K562 (cell line): ENCODE results near the gene TSPAN1. TPM values are rescaled to one million over a fixed set of nuclear protein-coding genes. Genes with fewer than 3 reads are reported as not detected.

Source experiments
- ATF7 ChIP-seq: fragments of 450-650 bp; IDR thresholded peaks from 2 replicates; pipeline ENCODE4 v1.7.1; 2014; ENCODE audit warnings: mild to moderate bottlenecking, moderate library complexity
- HDAC2 ChIP-seq: fragments of 450-650 bp; IDR thresholded peaks from 2 replicates; pipeline ENCODE4 v1.6.1; 2016; ENCODE audit warnings: mild to moderate bottlenecking
- REST ChIP-seq, 2 experiments: fragments of 450-650 bp; formaldehyde crosslinking in 1 of 2; IDR thresholded peaks; 2 replicates each; pipeline versions ENCODE4 v1.4.0 to v1.6.1; 2014 to 2020; ENCODE audit warnings: mild to moderate bottlenecking in 2 of 2, borderline replicate concordance in 1 of 2, low read depth in 1 of 2
- SMARCA5 ChIP-seq: fragments of 450-650 bp; IDR thresholded peaks from 2 replicates; pipeline ENCODE4 v1.6.1; 2016
- SMC3 ChIP-seq: conservative IDR thresholded peaks from 2 replicates; pipeline ENCODE4 v1.6.1; 2011; ENCODE audit warnings: low read depth, low read length, improper control_type of control experiment; ENCODE audit not compliant: insufficient read depth
- STAG1 ChIP-seq: sonication (generic); formaldehyde crosslinking; IDR thresholded peaks from 2 replicates; pipeline ENCODE4 v1.5.0; 2020; ENCODE audit warnings: missing genetic modification reagents, borderline replicate concordance
- YY1 ChIP-seq, 3 experiments: IDR thresholded peaks; 2 replicates each; pipeline ENCODE4 v1.6.1; 2011; ENCODE audit warnings: low read length in 2 of 3, mild to moderate bottlenecking in 2 of 3, moderate library complexity in 2 of 3, borderline replicate concordance in 1 of 3, control low read depth in 1 of 3, low read depth in 1 of 3; ENCODE audit not compliant: insufficient read depth in 3 of 3, insufficient replicate concordance in 2 of 3, control insufficient read depth in 1 of 3, insufficient read length in 1 of 3; ENCODE audit errors: extremely low read depth in 1 of 3
- ZNF121 ChIP-seq: sonication (generic); formaldehyde crosslinking; conservative IDR thresholded peaks from 2 replicates; pipeline ENCODE4 v1.8.0; 2022; ENCODE audit warnings: missing genetic modification reagents
- ZNF174 ChIP-seq: fragments of 250-450 bp; sonication (Bioruptor Pico); IDR thresholded peaks from 2 replicates; pipeline ENCODE4 v1.4.0; 2020; ENCODE audit warnings: mild to moderate bottlenecking
- ZNF224 ChIP-seq: sonication (generic); formaldehyde crosslinking; IDR thresholded peaks from 2 replicates; pipeline ENCODE4 v1.8.0; 2022; ENCODE audit warnings: mild to moderate bottlenecking, missing genetic modification reagents
- ZNF3 ChIP-seq: fragments of 250-450 bp; sonication (Bioruptor Pico); IDR thresholded peaks from 2 replicates; pipeline ENCODE4 v1.5.0; 2021; ENCODE audit warnings: mild to moderate bottlenecking, moderate library complexity
- polyA plus RNA-seq, 8 experiments: library from polyadenylated mRNA; depleted of rRNA in 4 of 8; stranded (reverse) in 5 of 8; unstranded in 3 of 8; fragments of >200 nt; fragmentation: Nextera tagmentation in 2 of 8; fragmentation: Illumina TruSeq in 1 of 8; extraction: Ambion mirVana in 2 of 8; extraction: Trizol in 1 of 8; gene quantifications; 2 replicates each; pipeline versions ENCODE4 v1.2.1 to v1.2.3, GENCODE V29; 2011 to 2014; ENCODE audit warnings: inconsistent platforms in 1 of 8, missing spikeins in 1 of 8
- total RNA-seq, 7 experiments: library from RNA; depleted of rRNA in 6 of 7; stranded (reverse); fragments of >200 nt in 6 of 7; fragmentation: Illumina TruSeq in 2 of 7; extraction: Trizol in 2 of 7; gene quantifications; 2 replicates each; pipeline versions ENCODE4 v1.2.1 to v1.2.3, GENCODE V29; 2011 to 2021; ENCODE audit warnings: low replicate concordance in 1 of 7
- TF ChIP-seq, protein P1 (sequence below), 2 experiments: fragments of 450-650 bp; IDR thresholded peaks; 2 replicates each; pipeline ENCODE4 v1.6.1; 2018; ENCODE audit warnings: mild to moderate bottlenecking in 2 of 2, low read depth in 1 of 2; ENCODE audit not compliant: partially characterized antibody in 2 of 2

The TSPAN1 gene
- total and polyA plus RNA-seq, 9 of the 15 experiments (the other 6 are each of a cell fraction or from before 2014, with no cell fraction given) = 0.58 TPM; not detected in 8

GRCh38 chr1:46223472-46223943 is 48.6 kb downstream of the TSPAN1 start (continued):
- TF ChIP-seq, protein P1, sequence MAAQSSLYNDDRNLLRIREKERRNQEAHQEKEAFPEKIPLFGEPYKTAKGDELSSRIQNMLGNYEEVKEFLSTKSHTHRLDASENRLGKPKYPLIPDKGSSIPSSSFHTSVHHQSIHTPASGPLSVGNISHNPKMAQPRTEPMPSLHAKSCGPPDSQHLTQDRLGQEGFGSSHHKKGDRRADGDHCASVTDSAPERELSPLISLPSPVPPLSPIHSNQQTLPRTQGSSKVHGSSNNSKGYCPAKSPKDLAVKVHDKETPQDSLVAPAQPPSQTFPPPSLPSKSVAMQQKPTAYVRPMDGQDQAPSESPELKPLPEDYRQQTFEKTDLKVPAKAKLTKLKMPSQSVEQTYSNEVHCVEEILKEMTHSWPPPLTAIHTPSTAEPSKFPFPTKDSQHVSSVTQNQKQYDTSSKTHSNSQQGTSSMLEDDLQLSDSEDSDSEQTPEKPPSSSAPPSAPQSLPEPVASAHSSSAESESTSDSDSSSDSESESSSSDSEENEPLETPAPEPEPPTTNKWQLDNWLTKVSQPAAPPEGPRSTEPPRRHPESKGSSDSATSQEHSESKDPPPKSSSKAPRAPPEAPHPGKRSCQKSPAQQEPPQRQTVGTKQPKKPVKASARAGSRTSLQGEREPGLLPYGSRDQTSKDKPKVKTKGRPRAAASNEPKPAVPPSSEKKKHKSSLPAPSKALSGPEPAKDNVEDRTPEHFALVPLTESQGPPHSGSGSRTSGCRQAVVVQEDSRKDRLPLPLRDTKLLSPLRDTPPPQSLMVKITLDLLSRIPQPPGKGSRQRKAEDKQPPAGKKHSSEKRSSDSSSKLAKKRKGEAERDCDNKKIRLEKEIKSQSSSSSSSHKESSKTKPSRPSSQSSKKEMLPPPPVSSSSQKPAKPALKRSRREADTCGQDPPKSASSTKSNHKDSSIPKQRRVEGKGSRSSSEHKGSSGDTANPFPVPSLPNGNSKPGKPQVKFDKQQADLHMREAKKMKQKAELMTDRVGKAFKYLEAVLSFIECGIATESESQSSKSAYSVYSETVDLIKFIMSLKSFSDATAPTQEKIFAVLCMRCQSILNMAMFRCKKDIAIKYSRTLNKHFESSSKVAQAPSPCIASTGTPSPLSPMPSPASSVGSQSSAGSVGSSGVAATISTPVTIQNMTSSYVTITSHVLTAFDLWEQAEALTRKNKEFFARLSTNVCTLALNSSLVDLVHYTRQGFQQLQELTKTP (IDR thresholded peaks at IDR 0.05; ENCODE audit: low read depth in 1 of 2, partially characterized antibody in 2 of 2) = peak in 1 of 2 experiments; percentile 29
- TF ChIP-seq SMARCA5 (peak; percentile 2; the same call in 1 of the 2 replicates), ZNF224 (no peak), STAG1 (CRISPR knock-in tag) (peak; percentile 58; the same call in 1 of the 2 replicates), REST (IDR thresholded peaks at IDR 0.05; ENCODE audit: borderline replicate concordance) (peak; percentile 85; the same call in 1 of the 2 replicates), REST (CRISPR knock-in tag; IDR thresholded peaks at IDR 0.05; ENCODE audit: low read depth) (no peak), YY1 (IDR thresholded peaks at IDR 0.05; ENCODE audit: borderline replicate concordance in 1 of 3, control insufficient read depth in 1 of 3, extremely low read depth in 1 of 3, insufficient read depth in 3 of 3, insufficient read length in 1 of 3, insufficient replicate concordance in 2 of 3, low read depth in 1 of 3, low read length in 2 of 3) (peak in 2 of 3 experiments; percentile 56 to 67), ZNF174 (CRISPR knock-in tag) (no peak), ZNF3 (peak; percentile 95), ZNF121 (no peak), HDAC2 (peak; percentile 22; the same call in 1 of the 2 replicates), ATF7 (0 out of 2 replicates have a peak, but pooled peaks have one; percentile 16), SMC3 (peak; percentile 90)
